Endothelial cell of umbilical vein (primary cell): ENCODE measurements around the gene OTULINL.

ENCODE experiments used
- CTCF ChIP-seq, 2 donors: IDR thresholded peaks; 1 replicate in 1 of 2; 2 replicates in 1 of 2; pipeline ENCODE4 v1.5.1; 2011; ENCODE audit warnings: low read length in 2 of 2, mild to moderate bottlenecking in 2 of 2, moderate library complexity in 2 of 2, control low read depth in 1 of 2, inconsistent platforms in 1 of 2, low read depth in 1 of 2; ENCODE audit not compliant: insufficient read depth in 1 of 2; ENCODE audit errors: extremely low read depth in 1 of 2
- EZH2 ChIP-seq: IDR thresholded peaks from 2 replicates; pipeline ENCODE4 v1.6.1; 2012; ENCODE audit warnings: borderline replicate concordance, low read depth, mild to moderate bottlenecking, moderate library complexity, low read length, inconsistent platforms; ENCODE audit not compliant: severe bottlenecking
- MYC ChIP-seq: IDR thresholded peaks from one replicate; pipeline ENCODE4 v1.6.1; 2011; ENCODE audit warnings: mild to moderate bottlenecking, low read depth, low read length
- POLR2A ChIP-seq: IDR thresholded peaks from 2 replicates; pipeline ENCODE4 v1.6.1; 2012; ENCODE audit warnings: low read depth, mild to moderate bottlenecking, control low read depth, low read length

- no peak for TF ChIP-seq CTCF (IDR thresholded peaks at IDR 0.05; ENCODE audit: extremely low read depth in 1 of 2, insufficient read depth in 1 of 2, low read depth in 1 of 2, low read length in 2 of 2)
- no peak for TF ChIP-seq EZH2
- no peak for TF ChIP-seq POLR2A
- no peak for TF ChIP-seq MYC
These were observed 33.8 kb downstream of the OTULINL start for GRCh38 chr5:14615365-14615764.
